Panc1 (cell line): ENCODE data around the gene UBE2O. TPM values are rescaled to one million over a fixed set of nuclear protein-coding genes. Genes with fewer than 3 reads are reported as not detected.

Experiments
- ATAC-seq: fragments of 200-7000 bp; cut with Tn5 transposase; 2 replicates; pipeline ENCODE4 v1.9.1; 2020; ENCODE audit warnings: mild to moderate bottlenecking, moderate library complexity
- BruUV-seq: library from RNA; stranded (reverse); fragments of 400-500 nt; replicated peaks from 2 replicates; lab custom pipeline; 2021; lab: Mats Ljungman, UMichigan
- CTCF ChIA-PET: fragments of 300-600 bp; sonication (Branson Sonifier 250); formaldehyde crosslinking; loops from one replicate; lab custom pipeline; 2022; ENCODE audit warnings: antibody characterized with exemption; lab: Charles Lee
- POLR2A ChIA-PET: fragments of 300-600 bp; sonication (Branson Sonifier 250); formaldehyde crosslinking; loops from one replicate; lab custom pipeline; 2022; ENCODE audit warnings: antibody characterized with exemption; lab: Charles Lee
- DNase-seq: peaks from one replicate; pipeline ENCODE4 v3.0.0-alpha.2; 2010; ENCODE audit warnings: low read depth, low spot score
- H3K27ac ChIP-seq: 2 replicates; pipeline ENCODE4 v1.5.1; 2011; ENCODE audit warnings: mild to moderate bottlenecking, low read length, inconsistent platforms
- H3K27me3 ChIP-seq: fragments of 200-500 bp; sonication (Bioruptor generic); 2 replicates; pipeline ENCODE4 v1.6.0; 2014; ENCODE audit warnings: low read length, inconsistent platforms; ENCODE audit not compliant: control insufficient read depth, insufficient read depth
- H3K36me3 ChIP-seq: fragments of 200-500 bp; sonication (Bioruptor generic); 2 replicates; pipeline ENCODE4 v1.5.1; 2014; ENCODE audit warnings: inconsistent platforms, mild to moderate bottlenecking, low read length, moderate library complexity; ENCODE audit not compliant: control insufficient read depth, insufficient read depth
- H3K4me1 ChIP-seq: 2 replicates; pipeline ENCODE4 v1.5.1; 2011; ENCODE audit warnings: inconsistent platforms, mild to moderate bottlenecking, low read length, moderate library complexity; ENCODE audit not compliant: control insufficient read depth, insufficient read depth
- H3K4me3 ChIP-seq, 2 experiments: 2 replicates each; pipeline ENCODE4 v1.5.1; 2011 to 2012; ENCODE audit warnings: low read depth in 2 of 2, low read length in 2 of 2, mild to moderate bottlenecking in 2 of 2, inconsistent platforms in 1 of 2, moderate library complexity in 1 of 2
- H3K9me3 ChIP-seq: fragments of 200-500 bp; sonication (Bioruptor generic); 2 replicates; pipeline ENCODE4 v1.5.1; 2014; ENCODE audit warnings: low read depth, mild to moderate bottlenecking, inconsistent platforms, low read length, moderate library complexity; ENCODE audit not compliant: control insufficient read depth, insufficient read depth
- POLR2AphosphoS5 ChIP-seq: IDR thresholded peaks from 2 replicates; pipeline ENCODE4 v1.6.1; 2012; ENCODE audit warnings: mild to moderate bottlenecking, low read depth, low read length, moderate library complexity
- SIN3A ChIP-seq: IDR thresholded peaks from 2 replicates; pipeline ENCODE4 v1.6.1; 2012; ENCODE audit warnings: low read depth, mild to moderate bottlenecking, low read length, moderate library complexity, borderline replicate concordance; ENCODE audit not compliant: insufficient read depth
- TCF7L2 ChIP-seq: IDR thresholded peaks from 2 replicates; pipeline ENCODE4 v1.6.1; 2011; ENCODE audit warnings: mild to moderate bottlenecking, low read depth, low read length, inconsistent platforms
- in situ Hi-C: cut with HindIII; loops from 2 replicates; pipeline ENCODE4 v1.10.0; 2016; ENCODE audit warnings: low sequenced_read_pairs, low pct_unique_long_range_greater_than_20kb
- intact Hi-C: fragments of 100-400 bp; cut with micrococcal nuclease; formaldehyde crosslinking; loops from one replicate; pipeline ENCODE4 v1.10.0; 2022; ENCODE audit not compliant: unreplicated experiment
- total RNA-seq: library from RNA; stranded (reverse); gene quantifications from one replicate; pipeline ENCODE4 v1.2.1, GENCODE V29; 2021; ENCODE audit not compliant: unreplicated experiment
- TF ChIP-seq, protein P1 (sequence below), 2 experiments: IDR thresholded peaks; 2 replicates each; pipeline ENCODE4 v1.6.1; 2011 to 2012; ENCODE audit warnings: low read depth in 2 of 2, control low read depth in 1 of 2, low read length in 1 of 2, mild to moderate bottlenecking in 1 of 2, moderate library complexity in 1 of 2; ENCODE audit not compliant: insufficient read depth in 1 of 2
- TF ChIP-seq, protein P2 (sequence below): fragments of 450-650 bp; IDR thresholded peaks from 2 replicates; pipeline ENCODE4 v1.5.1; 2017; ENCODE audit warnings: mild to moderate bottlenecking

The UBE2O gene
- total RNA-seq, 1 experiment from 2014 or later, result 47.5 TPM

DNA sequence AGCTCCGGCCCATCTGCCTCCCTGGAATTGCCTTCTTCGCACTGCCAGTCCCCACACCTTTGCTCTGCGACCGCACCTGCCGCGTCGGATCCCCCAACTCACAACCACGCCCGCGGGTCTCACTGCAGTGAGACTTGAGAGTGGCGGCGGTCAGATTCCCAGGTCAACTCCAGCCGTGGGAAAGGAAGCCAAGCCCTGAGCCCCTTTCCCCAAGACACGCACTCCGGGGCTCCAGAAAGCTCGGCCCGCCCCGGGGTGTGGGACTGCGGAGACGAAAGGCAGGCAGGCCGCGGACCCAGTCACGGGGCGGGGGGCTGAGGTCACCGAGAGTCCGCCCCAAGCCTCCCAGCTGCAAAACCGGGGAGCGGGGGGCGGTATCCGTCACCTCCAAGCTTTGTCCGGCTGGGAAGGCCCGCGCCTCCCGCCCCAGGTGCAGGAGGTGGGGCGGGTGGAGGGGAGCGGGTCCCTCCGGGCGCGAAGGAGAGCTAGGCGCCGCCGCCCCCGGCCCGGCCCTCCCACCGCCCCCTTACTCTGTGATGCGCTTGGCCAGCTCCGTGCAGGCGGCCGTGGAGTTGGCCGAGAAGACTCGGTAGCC, 99.9 kb downstream of the UBE2O start:
- peak; percentile 45 for ATAC-seq
- Histone ChIP-seq H3K9me3 (no peaks in the 10 kb centered on the region), H3K4me3 (peak overlapping the region; percentile 78 to 89), H3K27me3 (no peaks in the 10 kb centered on the region), H3K27ac (peak overlapping the region; percentile 94), H3K36me3 (peaks cover 3% of the 10 kb centered on the region; the same call in 1 of the 2 replicates), H3K4me1 (peaks cover 16% of the 10 kb centered on the region)
- POLR2A ChIA-PET, result no interaction called here
- intact Hi-C loops (no loop called here), in situ Hi-C loops (no loop called here)
- no peak for DNase-seq
- BruUV-seq, result no TSS peak
- no peak for TF ChIP-seq TCF7L2
- TF ChIP-seq SIN3A, result no peak
- TF ChIP-seq POLR2AphosphoS5, result no peak
- TF ChIP-seq, protein P1, sequence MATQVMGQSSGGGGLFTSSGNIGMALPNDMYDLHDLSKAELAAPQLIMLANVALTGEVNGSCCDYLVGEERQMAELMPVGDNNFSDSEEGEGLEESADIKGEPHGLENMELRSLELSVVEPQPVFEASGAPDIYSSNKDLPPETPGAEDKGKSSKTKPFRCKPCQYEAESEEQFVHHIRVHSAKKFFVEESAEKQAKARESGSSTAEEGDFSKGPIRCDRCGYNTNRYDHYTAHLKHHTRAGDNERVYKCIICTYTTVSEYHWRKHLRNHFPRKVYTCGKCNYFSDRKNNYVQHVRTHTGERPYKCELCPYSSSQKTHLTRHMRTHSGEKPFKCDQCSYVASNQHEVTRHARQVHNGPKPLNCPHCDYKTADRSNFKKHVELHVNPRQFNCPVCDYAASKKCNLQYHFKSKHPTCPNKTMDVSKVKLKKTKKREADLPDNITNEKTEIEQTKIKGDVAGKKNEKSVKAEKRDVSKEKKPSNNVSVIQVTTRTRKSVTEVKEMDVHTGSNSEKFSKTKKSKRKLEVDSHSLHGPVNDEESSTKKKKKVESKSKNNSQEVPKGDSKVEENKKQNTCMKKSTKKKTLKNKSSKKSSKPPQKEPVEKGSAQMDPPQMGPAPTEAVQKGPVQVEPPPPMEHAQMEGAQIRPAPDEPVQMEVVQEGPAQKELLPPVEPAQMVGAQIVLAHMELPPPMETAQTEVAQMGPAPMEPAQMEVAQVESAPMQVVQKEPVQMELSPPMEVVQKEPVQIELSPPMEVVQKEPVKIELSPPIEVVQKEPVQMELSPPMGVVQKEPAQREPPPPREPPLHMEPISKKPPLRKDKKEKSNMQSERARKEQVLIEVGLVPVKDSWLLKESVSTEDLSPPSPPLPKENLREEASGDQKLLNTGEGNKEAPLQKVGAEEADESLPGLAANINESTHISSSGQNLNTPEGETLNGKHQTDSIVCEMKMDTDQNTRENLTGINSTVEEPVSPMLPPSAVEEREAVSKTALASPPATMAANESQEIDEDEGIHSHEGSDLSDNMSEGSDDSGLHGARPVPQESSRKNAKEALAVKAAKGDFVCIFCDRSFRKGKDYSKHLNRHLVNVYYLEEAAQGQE (IDR thresholded peaks at IDR 0.05; ENCODE audit: insufficient read depth in 1 of 2, low read depth in 2 of 2, low read length in 1 of 2), result no peak
- TF ChIP-seq, protein P2, sequence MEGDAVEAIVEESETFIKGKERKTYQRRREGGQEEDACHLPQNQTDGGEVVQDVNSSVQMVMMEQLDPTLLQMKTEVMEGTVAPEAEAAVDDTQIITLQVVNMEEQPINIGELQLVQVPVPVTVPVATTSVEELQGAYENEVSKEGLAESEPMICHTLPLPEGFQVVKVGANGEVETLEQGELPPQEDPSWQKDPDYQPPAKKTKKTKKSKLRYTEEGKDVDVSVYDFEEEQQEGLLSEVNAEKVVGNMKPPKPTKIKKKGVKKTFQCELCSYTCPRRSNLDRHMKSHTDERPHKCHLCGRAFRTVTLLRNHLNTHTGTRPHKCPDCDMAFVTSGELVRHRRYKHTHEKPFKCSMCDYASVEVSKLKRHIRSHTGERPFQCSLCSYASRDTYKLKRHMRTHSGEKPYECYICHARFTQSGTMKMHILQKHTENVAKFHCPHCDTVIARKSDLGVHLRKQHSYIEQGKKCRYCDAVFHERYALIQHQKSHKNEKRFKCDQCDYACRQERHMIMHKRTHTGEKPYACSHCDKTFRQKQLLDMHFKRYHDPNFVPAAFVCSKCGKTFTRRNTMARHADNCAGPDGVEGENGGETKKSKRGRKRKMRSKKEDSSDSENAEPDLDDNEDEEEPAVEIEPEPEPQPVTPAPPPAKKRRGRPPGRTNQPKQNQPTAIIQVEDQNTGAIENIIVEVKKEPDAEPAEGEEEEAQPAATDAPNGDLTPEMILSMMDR, result no peak
- CTCF ChIA-PET, result interaction anchor here (0.5 to 1.4 kb wide), 4 partner anchors 12 to 375 kb away, joined by 4 to 6 read pairs (median 5); no protein-coding TSS in a partner anchor

DNA sequence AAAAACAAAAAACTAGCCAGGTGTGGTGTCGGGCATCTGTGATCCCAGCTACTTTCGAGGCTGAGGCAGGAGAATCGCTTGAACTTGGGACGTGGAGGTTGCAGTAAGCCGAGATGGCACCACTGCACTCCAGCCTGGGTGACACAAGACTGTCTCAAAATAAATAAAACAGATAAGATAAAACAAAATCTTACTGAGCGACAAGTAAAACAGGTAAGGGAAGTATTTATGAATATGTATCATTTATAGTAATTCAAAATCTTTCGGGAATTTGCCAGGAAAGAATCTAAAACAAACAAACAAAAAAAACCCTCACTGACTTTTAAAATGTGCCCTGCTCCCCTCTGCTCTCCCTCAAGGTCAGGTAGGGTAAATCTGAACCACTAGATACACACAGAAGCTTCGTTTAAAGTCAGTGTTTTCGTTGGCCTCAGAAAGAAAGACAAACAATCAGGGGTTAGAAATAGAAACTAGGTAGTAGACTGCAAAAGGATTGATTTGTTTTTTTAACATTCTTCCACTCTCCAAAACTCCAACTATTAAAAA, 101.4 kb downstream of the UBE2O start:
- in situ Hi-C loops (no loop called here), intact Hi-C loops (no loop called here)
- CTCF ChIA-PET, result interaction anchor here (1.0 kb wide), 1 partner anchor 18 kb away, joined by 10 read pairs; no protein-coding TSS in a partner anchor
- Histone ChIP-seq H3K4me1 (peaks cover 16% of the 10 kb centered on the region), H3K36me3 (peaks cover 3% of the 10 kb centered on the region; the same call in 1 of the 2 replicates), H3K27ac (peak overlapping the region; percentile 53; the same call in 1 of the 2 replicates), H3K27me3 (no peaks in the 10 kb centered on the region), H3K4me3 (peak overlapping the region in 1 of 2 experiments; percentile 78; a peak in 1 of 4 replicates), H3K9me3 (no peaks in the 10 kb centered on the region)
- ATAC-seq, result no peak
- BruUV-seq, result TSS peak; percentile 86
- DNase-seq, result no peak
- TF ChIP-seq POLR2AphosphoS5, result no peak
- TF ChIP-seq TCF7L2, result no peak
- TF ChIP-seq SIN3A, result no peak
- TF ChIP-seq, protein P1 (IDR thresholded peaks at IDR 0.05; ENCODE audit: insufficient read depth in 1 of 2, low read depth in 2 of 2, low read length in 1 of 2), result no peak
- TF ChIP-seq, protein P2, result no peak
- POLR2A ChIA-PET, result interaction anchor here (0.7 kb wide), 3 partner anchors 33 to 77 kb away, joined by 4 to 9 read pairs (median 5); partner anchors contain the start of gene SPHK1
